Hematopoietic multipotent progenitor cell treated with erythropoietin and hydrocortisone succinate and interleukin-3 and kit ligand, for 6 days (in vitro differentiated cells): ENCODE measurements around the gene FGF1.
A peak's percentile ranks its signal among the peaks of the same experiment; 100 is the strongest.

Source experiments
- DNase-seq: peaks from one replicate; pipeline ENCODE4 v3.0.0-alpha.2; 2015

The FGF1 gene

DNA sequence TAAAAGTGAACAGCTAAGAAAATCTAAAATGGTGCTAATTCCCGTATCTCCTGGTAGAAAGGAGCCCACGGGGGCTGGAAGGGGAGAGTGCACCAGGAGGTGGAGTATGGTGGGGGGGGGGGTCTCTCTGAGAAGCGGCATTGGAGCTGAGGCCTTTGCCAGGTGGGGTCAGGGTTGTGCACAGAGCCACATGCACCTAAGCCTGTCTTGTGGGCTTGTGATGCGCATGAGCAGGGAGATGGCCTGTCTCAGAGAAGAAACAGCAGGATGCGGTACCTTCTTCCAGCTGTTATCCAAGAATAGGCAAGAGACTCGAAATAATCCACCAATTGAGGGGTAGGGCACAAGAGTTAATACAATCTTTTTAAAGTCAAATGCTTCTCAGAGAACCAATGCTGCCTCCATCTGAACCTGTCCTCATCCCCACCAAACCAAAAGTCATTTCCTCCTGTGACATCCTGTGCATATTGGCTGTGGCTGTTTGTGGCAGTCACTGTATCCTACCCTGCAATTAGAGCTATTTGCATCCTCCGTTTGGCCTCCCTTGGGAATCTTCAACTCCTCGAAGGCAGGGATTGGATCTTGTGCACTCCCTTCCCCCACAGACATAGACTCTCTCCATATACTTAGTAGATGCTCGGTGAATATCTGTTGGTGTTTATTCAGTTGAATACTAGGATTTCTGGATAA, 45.4 kb downstream of the FGF1 start:
- DNase-seq = no peak

DNA sequence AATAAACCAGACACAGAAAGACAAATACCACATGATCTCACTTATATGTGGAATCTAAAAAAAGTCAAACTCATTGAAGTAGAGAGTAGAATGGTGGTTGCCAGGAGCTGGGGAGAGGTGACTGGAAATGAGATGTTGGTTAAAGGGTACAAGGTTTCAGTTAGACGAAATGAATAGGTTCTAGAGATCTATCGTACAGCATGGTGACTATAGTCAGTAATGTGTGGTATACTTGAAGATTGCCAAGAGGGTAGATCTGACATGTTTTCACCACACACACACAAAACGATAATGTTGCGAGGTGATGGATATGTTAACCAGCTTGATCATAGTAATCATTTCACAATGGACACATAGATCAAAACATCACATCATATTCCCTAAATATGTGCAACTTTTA, 46.4 kb downstream of the FGF1 start:
- DNase-seq = no peak

DNA sequence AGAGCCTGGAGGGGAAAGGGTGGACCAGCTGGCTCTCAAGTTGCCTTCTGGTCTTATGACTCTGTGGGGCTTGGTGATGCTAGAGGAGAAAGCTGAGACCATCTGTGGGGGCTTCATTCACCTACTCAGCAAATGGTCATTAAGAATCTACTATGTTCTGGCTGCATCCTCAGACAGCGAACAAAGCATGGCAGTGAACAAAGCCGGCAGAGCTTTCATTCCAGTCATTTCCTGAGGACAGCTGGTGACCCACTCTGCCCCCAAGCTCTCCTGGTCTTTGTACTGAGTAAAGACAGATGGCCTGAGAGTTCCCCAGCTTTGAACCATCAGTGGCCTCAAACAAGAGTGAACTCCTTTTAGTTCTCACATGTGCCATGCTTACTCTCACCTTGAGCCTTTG, 48.0 kb downstream of the FGF1 start:
- no peak for DNase-seq

GRCh38 chr5:142636698-142637324, 49.1 kb downstream of the FGF1 start:
- no peak for DNase-seq

DNA sequence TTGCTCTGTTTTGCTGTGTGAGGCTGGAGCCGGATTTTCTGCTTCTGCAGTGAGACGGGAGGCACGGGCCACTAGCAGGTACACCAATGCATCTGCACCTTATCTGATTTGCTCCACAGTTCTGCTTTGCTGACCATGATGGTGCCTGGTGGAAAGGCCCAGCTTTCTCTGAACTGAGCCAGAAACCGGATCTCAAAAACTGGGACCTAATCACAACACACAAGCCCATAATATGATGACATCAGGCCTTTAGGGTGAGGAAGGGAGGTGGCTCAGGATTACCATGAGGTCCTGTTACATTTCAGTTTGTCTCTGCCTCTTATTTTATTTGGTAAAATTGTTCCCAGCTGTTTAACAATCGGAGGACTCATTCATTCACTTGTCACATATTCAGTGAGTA, 49.8 kb downstream of the FGF1 start:
- no peak for DNase-seq

DNA sequence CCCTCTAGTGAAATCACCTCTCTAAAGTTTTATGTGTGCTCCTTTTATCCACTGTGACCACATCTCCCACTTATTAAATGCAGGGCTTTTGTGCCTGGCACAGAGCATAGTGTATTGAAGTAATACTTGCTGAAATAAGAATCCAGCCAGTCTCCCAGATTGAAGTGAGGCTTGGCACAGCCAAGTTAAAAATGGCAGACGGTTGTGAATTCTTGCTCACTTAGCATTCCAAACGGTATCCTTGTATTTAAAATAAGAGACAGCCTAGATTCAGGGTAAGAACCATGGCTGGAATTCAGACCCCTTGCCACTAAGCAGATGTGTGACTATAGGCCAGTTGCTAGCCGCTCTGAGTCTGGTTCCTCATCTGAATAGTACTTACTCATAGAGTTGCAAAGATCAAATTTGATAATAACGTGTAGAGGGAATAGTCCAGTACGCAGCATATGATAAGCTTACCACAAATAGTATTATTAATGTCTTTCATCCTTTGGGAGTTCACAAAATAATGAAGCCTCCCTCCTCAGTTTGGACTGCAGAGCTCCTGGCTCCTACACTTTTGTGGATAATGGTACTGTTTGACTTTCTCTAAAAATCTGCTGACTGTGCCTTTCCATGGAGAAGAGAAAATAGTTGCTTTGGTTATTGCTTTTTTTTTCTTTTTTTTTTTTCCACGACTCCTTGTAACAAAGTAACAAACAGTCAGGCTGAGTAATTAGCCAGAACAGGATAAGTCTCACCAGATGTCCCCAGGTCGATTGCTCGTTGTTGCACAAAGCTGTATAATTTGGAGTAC, 51.5 kb downstream of the FGF1 start:
- DNase-seq = peak; percentile 17

DNA sequence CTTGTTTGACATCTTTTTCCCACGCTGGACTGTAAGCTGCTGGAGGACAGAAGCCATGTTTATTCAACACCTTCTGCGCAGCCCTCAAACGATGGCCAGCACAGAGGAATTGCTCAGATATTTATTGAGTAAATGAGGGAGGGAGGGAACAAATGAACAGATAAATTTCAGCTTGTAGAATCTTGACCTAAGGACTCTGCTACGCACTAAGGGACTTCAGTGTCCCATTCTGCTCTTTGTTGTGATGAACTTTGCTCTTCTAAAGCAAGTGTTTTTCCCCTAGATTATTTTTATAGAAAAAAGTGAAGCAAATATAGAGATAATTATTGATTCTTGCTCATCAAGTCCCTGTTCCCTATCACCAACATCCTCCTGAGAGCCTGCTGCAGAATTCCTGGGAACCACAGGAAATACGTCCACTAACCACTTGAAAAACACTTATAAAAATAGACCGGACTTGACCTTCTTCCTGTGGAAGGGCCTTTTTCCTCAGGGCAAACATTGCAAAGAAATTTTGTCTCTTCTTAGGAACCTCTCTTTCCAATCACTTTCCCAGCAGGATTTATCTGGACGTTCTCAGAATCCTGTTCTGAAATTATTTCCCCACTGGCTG, 54.9 kb downstream of the FGF1 start:
- DNase-seq = no peak

- DNase-seq = no peak
These were observed 58.3 kb downstream of the FGF1 start for GRCh38 chr5:142627383-142628217.

DNA sequence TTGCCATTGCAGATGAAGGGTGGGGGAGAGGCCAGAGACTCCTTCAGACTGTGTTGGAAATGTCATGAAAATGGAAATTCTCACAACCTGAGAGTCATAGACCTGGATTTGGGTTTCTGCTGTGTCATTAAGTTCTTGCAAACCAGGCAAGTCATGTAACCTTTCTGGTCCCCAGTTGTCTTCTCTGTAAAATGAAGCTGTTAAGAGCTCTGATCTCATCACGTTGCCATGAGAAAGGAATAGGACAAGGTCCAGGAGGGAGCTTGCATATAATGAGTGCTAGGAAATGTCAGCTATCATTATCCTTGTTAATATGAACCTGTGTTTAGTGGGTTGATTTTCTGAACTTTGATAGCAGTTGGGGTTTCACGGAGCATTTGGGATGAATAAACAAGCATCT, 59.1 kb downstream of the FGF1 start:
- no peak for DNase-seq

- DNase-seq = no peak
These were observed 59.8 kb downstream of the FGF1 start for GRCh38 chr5:142626099-142626498.

GRCh38 chr5:142621227-142621626, 64.7 kb downstream of the FGF1 start:
- no peak for DNase-seq

- DNase-seq = no peak
These were observed 66.1 kb downstream of the FGF1 start for GRCh38 chr5:142619815-142620214.

GRCh38 chr5:142618130-142618523, 67.8 kb downstream of the FGF1 start:
- no peak for DNase-seq

GRCh38 chr5:142617416-142618129, 68.3 kb downstream of the FGF1 start:
- DNase-seq = no peak

- DNase-seq = no peak
These were observed 69.9 kb downstream of the FGF1 start for GRCh38 chr5:142615948-142616347.

DNA sequence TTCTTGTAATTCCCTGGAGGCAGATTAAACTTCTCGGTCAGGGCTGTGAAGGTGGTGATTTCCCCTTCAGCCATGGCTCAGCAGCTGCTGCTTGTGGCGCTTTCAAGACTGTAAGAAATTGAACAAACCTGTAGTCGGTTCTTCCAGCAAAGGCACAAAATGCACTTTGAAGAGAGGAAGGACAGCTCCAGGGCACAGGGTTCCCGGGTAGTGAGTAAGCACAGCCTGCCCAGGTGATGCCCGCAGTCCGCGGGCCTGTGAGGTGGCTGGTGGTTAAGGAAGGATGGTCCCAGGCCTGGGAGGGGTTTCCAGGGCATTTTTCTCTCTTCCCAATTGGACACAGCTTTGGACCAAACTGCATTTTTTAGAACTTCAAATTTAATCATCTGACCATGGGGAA, 71.8 kb downstream of the FGF1 start:
- no peak for DNase-seq

GRCh38 chr5:142613271-142613671, 72.6 kb downstream of the FGF1 start:
- DNase-seq = no peak

DNA sequence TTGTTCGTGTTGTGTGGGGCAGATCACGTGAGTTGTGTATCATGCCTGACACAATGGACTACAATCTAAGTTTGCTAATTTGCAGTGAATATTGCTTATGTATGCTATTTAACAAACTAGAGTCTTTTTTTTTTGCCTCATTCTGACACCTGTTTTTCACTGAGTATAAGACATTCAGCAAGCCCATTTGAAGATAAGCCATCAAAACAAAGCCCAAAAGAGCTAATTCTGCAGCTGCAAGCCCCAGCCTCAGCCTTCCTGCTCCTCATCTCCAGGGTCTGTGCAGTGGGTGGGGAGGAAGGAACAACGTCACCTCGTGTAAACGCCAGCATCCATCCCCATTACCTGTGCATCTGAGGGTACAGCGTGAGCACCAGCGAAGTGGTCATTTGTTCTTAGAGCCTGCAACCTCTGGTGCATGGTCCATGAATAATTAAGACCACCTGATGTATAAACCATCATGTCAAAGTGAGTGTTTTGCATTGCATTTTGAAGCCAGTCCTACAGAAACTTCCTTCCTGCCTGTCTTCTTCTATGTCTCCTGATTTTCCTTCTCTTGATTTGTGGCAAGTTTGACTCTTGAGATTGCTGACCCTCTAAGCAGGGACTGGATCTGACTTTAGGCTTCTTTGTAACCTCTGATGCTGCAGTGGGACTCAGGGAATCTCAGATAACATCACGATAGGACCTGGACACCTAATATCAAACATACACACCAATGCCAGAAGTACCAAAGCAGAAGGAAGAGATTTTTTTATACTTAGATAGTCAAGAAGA, 73.2 kb downstream of the FGF1 start:
- no peak for DNase-seq

- DNase-seq = peak; percentile 72
These were observed 74.7 kb downstream of the FGF1 start for GRCh38 chr5:142611154-142611553.

DNA sequence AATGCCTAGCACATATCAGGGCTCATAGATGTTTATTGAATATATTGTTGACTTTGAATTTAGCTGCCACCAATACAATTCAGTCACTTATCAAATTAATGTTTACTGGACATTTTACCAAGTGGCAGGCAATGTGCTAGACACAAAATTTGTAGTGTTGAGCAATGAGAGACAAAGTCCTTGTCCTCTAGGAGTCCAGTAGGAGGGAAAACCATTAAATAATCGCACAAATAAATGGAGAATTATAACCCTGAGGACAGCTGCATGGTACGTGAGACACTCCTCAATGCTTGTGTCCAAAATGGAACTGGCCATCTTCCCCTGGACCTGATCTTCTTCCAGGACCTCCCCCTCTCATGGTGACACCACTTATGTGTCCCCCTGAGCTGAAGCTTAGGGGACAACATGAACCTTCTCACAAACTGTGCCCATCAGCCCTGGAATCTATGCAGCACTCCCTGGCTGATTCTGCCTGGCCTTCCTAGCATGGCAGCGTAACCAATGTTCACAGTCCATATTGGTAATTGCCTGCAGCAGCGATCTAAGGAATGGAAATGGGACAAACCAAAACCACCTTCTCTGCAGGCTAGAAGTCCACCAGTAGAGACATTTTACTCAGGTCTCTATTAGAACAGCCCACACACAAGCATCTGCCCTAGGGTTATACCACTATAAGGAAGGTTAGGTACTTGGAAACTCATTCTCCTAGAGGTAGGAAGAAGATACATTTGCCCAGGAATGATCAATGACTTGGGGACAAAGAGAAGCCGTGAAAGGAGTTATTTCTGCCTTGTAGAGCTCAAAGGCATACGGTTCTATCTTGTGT, 75.5 kb downstream of the FGF1 start:
- no peak for DNase-seq
